Measurements from ENCODE around the gene TOMM34.

TOMM34 gene

GRCh38 chr20:44928595-44928994 is 31.6 kb downstream of the TOMM34 start:
- Mint-ChIP-seq H3K27ac (no peak overlapping the region), H3K4me1 (ENCODE audit: low read depth) (no peaks in the 10 kb centered on the region), H3K9me3 (no peaks in the 10 kb centered on the region), H3K27me3 (ENCODE audit: low read depth) (no peaks in the 10 kb centered on the region), H3K36me3 (ENCODE audit: low read depth) (peaks cover 13% of the 10 kb centered on the region), H3K4me3 (no peak overlapping the region)

DNA sequence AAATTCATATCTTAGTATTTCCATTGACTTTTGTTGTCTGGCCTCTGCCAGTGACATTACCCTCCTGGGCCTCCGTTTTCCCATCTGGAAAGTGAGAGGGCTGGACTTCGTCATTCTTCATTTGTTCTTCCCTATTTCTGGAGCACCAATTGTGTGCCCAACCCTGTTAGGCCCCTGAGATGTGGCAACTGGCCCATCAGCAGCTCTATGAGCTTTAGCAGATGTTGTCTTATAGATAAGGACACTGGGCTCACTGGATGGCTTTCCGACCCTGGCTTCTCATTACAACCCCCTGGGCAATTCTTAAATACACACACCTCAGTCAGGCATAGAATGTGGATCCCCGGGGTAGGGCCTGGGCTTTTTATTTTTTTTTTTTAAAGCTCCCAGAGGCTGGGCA is 35.7 kb downstream of the TOMM34 start:
- H3K9me3 Mint-ChIP-seq = no peaks in the 10 kb centered on the region
- no peaks in the 10 kb centered on the region for H3K27me3 Mint-ChIP-seq (ENCODE audit: low read depth)
- no peaks in the 10 kb centered on the region for H3K4me1 Mint-ChIP-seq (ENCODE audit: low read depth)
- no peak overlapping the region for H3K4me3 Mint-ChIP-seq
- peaks cover 7% of the 10 kb centered on the region for H3K36me3 Mint-ChIP-seq (ENCODE audit: low read depth)
- no peak overlapping the region for H3K27ac Mint-ChIP-seq

- H3K27me3 Mint-ChIP-seq (ENCODE audit: low read depth) = no peaks in the 10 kb centered on the region
- no peaks in the 10 kb centered on the region for H3K9me3 Mint-ChIP-seq
- peaks cover 13% of the 10 kb centered on the region for H3K36me3 Mint-ChIP-seq (ENCODE audit: low read depth)
These were observed 38.8 kb downstream of the TOMM34 start for GRCh38 chr20:44921447-44921846.

DNA sequence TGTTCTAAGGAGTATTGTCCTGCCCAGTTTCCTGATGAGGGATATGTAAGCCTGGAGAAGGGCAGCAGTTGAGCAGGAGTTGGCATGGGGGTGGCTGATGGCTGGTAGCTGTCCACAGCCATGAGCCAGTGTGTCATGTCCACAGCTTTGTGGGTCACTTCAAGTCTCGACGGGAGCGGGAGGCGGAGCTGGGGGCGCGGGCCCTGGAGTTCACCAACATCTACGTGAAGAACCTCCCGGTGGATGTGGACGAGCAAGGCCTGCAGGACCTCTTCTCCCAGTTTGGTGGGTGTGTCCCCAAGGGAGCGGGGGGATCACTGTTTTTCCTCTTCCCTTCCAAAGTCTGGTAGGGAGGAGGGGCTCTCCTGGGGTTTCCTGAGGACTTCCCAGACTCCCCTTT is 41.4 kb downstream of the TOMM34 start:
- peaks cover 13% of the 10 kb centered on the region for H3K36me3 Mint-ChIP-seq (ENCODE audit: low read depth)
- no peak overlapping the region for H3K27ac Mint-ChIP-seq

More at GRCh38 chr20:44921447-44921846, 38.8 kb downstream of the TOMM34 start:
- Mint-ChIP-seq H3K4me3 (no peak overlapping the region), H3K4me1 (ENCODE audit: low read depth) (no peaks in the 10 kb centered on the region), H3K27ac (no peak overlapping the region)

GRCh38 chr20:44918342-44918741 is 41.9 kb downstream of the TOMM34 start:
- Mint-ChIP-seq H3K4me3 (no peak overlapping the region), H3K27ac (no peak overlapping the region), H3K4me1 (ENCODE audit: low read depth) (peaks cover 11% of the 10 kb centered on the region), H3K27me3 (ENCODE audit: low read depth) (no peaks in the 10 kb centered on the region), H3K36me3 (ENCODE audit: low read depth) (peaks cover 16% of the 10 kb centered on the region), H3K9me3 (no peaks in the 10 kb centered on the region)

More for the DNA sequence above, 41.4 kb downstream of the TOMM34 start:
- peaks cover 10% of the 10 kb centered on the region for H3K4me1 Mint-ChIP-seq (ENCODE audit: low read depth)
- H3K27me3 Mint-ChIP-seq (ENCODE audit: low read depth) = no peaks in the 10 kb centered on the region
- no peak overlapping the region for H3K4me3 Mint-ChIP-seq
- no peaks in the 10 kb centered on the region for H3K9me3 Mint-ChIP-seq

- Mint-ChIP-seq H3K4me1 (ENCODE audit: low read depth) (peaks cover 13% of the 10 kb centered on the region), H3K36me3 (ENCODE audit: low read depth) (peaks cover 18% of the 10 kb centered on the region), H3K27ac (no peak overlapping the region), H3K9me3 (no peaks in the 10 kb centered on the region), H3K4me3 (no peak overlapping the region), H3K27me3 (ENCODE audit: low read depth) (no peaks in the 10 kb centered on the region)
These were observed 42.8 kb downstream of the TOMM34 start for GRCh38 chr20:44917399-44917798.

DNA sequence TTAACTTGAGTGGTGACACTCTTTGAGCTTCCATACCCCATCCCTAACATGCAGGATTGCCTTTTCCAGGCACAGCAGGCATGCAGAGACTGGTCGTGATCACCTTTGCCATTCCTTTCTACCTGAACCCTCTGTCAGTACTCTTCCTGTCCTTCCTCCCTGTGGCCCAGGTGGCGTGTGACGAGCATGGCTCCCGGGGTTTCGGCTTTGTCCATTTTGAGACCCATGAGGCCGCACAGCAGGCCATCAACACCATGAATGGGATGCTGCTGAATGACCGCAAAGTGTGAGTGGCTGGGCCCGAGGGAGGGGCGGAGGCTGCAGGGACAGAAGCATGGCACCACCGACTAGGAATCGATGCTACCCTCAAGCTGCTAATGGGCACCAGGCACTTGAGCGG is 43.6 kb downstream of the TOMM34 start:
- H3K27me3 Mint-ChIP-seq (ENCODE audit: low read depth) = no peaks in the 10 kb centered on the region
- no peak overlapping the region for H3K27ac Mint-ChIP-seq
- no peaks in the 10 kb centered on the region for H3K9me3 Mint-ChIP-seq
- peaks cover 15% of the 10 kb centered on the region for H3K4me1 Mint-ChIP-seq (ENCODE audit: low read depth)
- peaks cover 19% of the 10 kb centered on the region for H3K36me3 Mint-ChIP-seq (ENCODE audit: low read depth)
- H3K4me3 Mint-ChIP-seq = no peak overlapping the region

DNA sequence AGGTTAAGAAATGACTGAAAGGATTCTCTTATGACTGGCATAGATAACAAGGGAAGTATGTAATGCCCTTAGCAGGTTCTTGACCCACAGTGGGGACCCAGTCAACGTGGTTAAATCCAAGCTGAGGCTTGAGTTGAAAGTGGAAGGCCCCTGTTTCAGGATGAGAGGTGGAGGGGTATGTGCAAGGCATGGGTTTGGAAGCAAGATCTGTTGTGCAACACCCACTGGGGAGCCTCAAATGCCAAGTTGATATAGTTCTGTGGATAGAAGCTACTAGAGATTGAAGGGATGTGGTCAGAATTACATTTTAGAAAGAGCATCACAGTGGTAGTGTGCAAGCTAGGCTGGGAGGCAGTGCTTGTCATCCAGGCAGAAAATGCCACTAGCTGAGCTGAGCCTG is 45.3 kb downstream of the TOMM34 start:
- no peak overlapping the region for H3K4me3 Mint-ChIP-seq
- H3K9me3 Mint-ChIP-seq = no peaks in the 10 kb centered on the region
- peak overlapping the region; percentile 71 for H3K27ac Mint-ChIP-seq

GRCh38 chr20:44912189-44912588 is 48.0 kb downstream of the TOMM34 start:
- peaks cover 32% of the 10 kb centered on the region for H3K36me3 Mint-ChIP-seq (ENCODE audit: low read depth)
- H3K9me3 Mint-ChIP-seq = no peaks in the 10 kb centered on the region
- peak overlapping the region; percentile 23 for H3K4me3 Mint-ChIP-seq
- H3K27ac Mint-ChIP-seq = no peak overlapping the region
- H3K27me3 Mint-ChIP-seq (ENCODE audit: low read depth) = no peaks in the 10 kb centered on the region
- H3K4me1 Mint-ChIP-seq (ENCODE audit: low read depth) = peaks cover 30% of the 10 kb centered on the region

More for the DNA sequence above, 45.3 kb downstream of the TOMM34 start:
- Mint-ChIP-seq H3K4me1 (ENCODE audit: low read depth) (peaks cover 19% of the 10 kb centered on the region), H3K27me3 (ENCODE audit: low read depth) (no peaks in the 10 kb centered on the region), H3K36me3 (ENCODE audit: low read depth) (peaks cover 19% of the 10 kb centered on the region)

DNA sequence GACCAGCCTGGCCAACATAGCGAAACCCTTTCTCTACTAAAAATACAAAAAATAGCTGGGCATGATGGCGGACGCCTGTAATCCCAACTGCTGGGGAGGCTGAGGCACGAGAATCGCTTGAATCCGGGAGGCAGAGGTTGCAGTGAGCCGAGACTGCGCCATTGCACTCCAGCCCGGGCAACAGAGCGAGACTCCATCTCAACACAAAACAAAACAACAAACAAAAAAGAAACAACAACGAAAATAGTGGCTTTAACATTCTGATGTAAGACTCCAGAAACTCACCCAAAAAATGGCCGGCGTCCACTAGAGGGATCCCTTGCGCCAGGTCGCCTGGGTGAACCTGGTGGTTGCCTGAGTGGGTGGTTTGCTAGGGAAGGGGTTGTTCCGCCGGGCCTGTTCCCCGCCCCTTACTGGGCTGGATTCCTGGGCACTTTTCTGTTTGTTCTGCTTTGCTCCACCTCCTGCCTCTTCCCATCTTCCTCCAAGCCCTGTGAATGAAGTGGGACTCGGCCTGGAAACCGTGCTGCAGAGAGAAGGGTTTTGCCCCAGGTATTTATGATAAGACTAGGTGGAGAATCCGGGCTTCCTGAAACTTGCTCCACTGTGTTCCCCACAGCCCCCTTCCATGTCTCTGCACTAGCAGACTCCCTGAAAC is 48.8 kb downstream of the TOMM34 start:
- Mint-ChIP-seq H3K4me3 (peak overlapping the region; percentile 50), H3K27me3 (ENCODE audit: low read depth) (no peaks in the 10 kb centered on the region), H3K4me1 (ENCODE audit: low read depth) (peaks cover 30% of the 10 kb centered on the region), H3K9me3 (no peaks in the 10 kb centered on the region), H3K36me3 (ENCODE audit: low read depth) (peaks cover 27% of the 10 kb centered on the region), H3K27ac (peak overlapping the region; percentile 26)

DNA sequence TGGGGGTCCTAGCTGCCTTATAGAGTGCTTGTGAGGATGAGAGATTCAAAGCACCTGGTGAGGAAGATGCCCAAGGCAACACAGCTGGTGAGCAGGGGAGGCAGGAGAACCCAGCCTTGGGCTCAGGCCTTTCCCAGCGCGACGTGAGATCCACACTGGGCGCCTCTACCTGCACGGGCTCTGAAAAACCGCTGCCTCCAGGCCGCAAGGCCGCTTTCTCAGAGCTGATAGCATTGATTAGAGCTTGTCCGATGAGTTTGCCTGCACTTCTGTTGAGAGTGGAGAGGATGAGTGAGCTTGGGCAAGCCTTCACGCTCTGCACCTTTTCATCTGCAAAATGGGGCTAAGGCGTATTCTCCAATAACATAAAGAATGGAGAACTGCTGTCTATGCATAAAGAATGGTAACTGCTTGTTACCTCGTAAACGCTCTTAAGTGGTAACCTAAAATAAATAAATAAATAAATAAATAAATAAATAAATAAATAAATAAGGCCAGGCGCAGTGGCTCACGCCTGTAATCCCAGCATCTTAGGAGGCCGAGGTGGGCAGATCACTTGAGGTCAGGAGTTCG is 49.4 kb downstream of the TOMM34 start:
- Mint-ChIP-seq H3K4me1 (ENCODE audit: low read depth) (peaks cover 30% of the 10 kb centered on the region), H3K27ac (peak overlapping the region; percentile 66), H3K9me3 (no peaks in the 10 kb centered on the region), H3K36me3 (ENCODE audit: low read depth) (peaks cover 32% of the 10 kb centered on the region), H3K27me3 (ENCODE audit: low read depth) (no peaks in the 10 kb centered on the region), H3K4me3 (peak overlapping the region; percentile 88)

DNA sequence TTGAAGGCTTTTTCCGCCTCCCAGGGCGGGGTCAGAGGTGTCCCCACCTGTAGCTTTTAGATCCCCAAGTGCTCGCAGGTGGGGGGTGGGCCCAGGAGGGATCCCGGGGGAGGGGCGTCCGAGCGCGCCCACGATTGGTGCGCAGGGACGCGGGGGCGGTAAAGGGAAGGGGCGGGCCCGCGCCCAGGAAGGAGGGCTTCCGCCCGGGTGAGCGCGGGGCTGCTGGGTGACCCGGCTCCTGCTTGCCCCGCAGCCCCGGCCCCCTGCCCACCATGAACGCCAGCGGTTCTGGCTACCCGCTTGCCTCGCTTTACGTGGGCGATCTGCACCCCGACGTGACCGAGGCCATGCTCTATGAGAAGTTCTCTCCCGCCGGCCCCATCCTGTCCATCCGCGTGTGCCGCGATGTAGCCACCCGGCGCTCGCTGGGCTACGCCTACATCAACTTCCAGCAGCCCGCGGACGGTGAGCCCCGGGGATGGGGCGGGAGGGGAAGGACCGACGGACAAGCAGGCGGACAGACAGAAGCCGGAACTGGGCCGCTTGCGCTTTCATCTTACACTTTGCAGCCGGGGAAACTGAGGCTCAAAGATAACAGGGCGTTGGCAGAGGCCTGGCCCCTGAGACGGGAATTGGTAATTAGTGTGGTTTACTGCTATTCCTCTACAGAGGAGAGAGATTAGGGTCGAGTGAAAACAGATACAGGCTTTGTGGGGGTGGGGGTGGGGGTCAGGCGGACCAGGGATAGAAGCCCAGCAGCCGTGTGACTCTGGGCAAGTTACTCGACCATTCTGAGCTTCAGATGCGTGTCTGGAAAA is 50.1 kb downstream of the TOMM34 start, which contains the start of gene PABPC1L:
TSS of gene PABPC1L (plus strand) at position 189 of the 818 bp plus-strand sequence. CDS start at position 273, 84 bp downstream.
- H3K27me3 Mint-ChIP-seq (ENCODE audit: low read depth) = no peaks in the 10 kb centered on the region
- peak within 1 kb of the TSS; percentile 68 for H3K27ac Mint-ChIP-seq
- H3K9me3 Mint-ChIP-seq = no peaks in the 10 kb centered on the region
- peaks cover 35% of the 10 kb centered on the region for H3K36me3 Mint-ChIP-seq (ENCODE audit: low read depth)
- peaks cover 28% of the 10 kb centered on the region for H3K4me1 Mint-ChIP-seq (ENCODE audit: low read depth)
- peak within 1 kb of the TSS; percentile 88 for H3K4me3 Mint-ChIP-seq

DNA sequence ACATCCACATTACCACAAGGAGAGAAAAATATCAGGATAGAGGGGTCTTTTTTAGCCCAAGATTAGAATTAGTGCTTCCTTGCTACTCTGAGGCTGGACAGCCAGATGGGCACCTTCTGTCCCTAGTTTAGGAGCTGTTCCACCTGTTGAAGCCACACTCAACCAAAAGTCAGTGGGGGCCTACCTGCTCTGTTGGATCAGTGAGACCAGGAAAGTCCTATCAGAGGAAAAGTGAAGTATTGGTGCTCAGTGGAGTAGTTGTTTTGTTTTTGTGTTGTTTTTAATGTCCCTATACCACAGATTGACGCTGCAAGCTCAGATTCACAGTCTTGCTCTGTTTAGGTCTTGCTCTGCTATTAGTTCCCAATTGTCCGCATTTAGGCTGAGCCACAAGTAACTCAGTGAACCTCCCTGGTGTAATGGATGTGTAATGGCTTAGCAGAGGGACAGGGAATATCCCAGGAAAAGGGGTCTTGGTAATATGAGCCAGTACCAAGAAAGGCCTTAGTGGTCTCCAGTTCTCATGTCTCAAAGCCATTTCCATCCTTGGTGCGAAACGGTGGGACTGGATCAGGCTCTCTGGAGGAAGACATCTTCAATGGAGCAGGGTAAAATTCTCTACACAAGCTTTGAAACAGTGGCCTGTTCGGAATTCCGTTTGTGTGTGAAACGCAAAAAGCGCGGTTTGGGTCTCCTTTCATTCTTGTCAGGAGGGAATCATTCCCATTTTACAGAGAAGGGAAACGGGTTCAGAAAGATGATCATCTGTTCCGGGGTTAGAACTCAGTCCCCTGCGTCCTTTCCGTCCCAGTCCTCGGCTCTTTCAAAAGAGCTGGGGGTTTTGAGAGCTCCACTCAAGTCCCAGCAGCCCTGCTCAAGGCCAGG is 51.0 kb downstream of the TOMM34 start:
- H3K4me3 Mint-ChIP-seq = peak overlapping the region; percentile 88
- no peaks in the 10 kb centered on the region for H3K9me3 Mint-ChIP-seq
- H3K36me3 Mint-ChIP-seq (ENCODE audit: low read depth) = peaks cover 40% of the 10 kb centered on the region
- no peaks in the 10 kb centered on the region for H3K27me3 Mint-ChIP-seq (ENCODE audit: low read depth)
- peaks cover 21% of the 10 kb centered on the region for H3K4me1 Mint-ChIP-seq (ENCODE audit: low read depth)
- peak overlapping the region; percentile 71 for H3K27ac Mint-ChIP-seq

- peaks cover 21% of the 10 kb centered on the region for H3K4me1 Mint-ChIP-seq (ENCODE audit: low read depth)
- H3K4me3 Mint-ChIP-seq = no peak overlapping the region
- H3K27me3 Mint-ChIP-seq (ENCODE audit: low read depth) = no peaks in the 10 kb centered on the region
- no peaks in the 10 kb centered on the region for H3K9me3 Mint-ChIP-seq
- H3K27ac Mint-ChIP-seq = no peak overlapping the region
- peaks cover 52% of the 10 kb centered on the region for H3K36me3 Mint-ChIP-seq (ENCODE audit: low read depth)
These were observed 55.8 kb downstream of the TOMM34 start for GRCh38 chr20:44904377-44904776.
